ENCODE measurements around the gene TUBA4B. TPM values are rescaled to one million over a fixed set of nuclear protein-coding genes. Genes with fewer than 3 reads are reported as not detected.

The TUBA4B gene
- 0.20 TPM for polyA plus RNA-seq (ENCODE audit: insufficient read length)

DNA sequence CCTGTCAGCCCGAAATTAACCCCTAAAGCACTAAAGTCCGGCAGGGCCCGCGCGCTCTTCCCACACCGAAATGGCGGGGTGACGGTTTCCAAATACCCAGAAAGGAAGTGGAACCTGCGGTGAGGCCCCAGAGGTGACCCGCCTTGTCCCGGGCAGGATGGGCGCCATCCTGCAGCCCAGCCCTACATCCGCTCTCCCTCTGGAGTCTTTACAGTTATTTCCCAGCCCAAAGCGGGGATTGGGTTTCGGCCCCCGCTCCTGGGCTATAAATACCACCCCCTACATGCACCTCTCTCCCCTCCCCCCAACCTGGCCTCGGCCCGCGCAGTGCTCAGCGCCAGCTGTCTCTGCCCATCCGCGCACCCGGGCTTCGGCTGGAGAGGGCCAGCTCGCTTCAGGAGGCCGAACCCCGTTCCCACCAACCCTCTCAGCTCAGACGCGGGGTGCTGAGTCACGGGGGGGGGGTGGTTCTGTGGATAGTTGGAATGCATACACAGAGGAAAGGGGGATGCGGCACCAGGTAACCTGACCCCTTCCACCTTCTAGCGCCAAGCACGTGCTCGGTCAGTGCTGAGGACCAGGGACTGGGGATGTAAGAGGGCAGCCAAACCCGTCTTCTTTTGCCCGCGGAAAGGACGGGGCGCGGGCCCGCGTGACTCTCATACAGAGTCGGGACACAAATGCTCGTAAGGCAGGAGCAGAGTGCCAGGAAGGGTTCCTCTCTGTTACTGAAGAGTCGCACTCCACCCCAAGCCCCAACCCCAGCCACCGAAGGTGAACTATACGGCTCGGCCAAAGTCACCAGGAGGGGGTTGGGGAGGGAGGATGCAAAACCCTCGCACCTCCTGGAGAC is at the start of gene TUBA4B:
TUBA4B (plus strand) TSS at position 344 of the 853 bp plus-strand sequence; CDS start at position 509, 165 bp downstream.
- DNase-seq (ENCODE audit: low read depth), result no peak

GRCh38 chr2:219204425-219205164 is 48.4 kb upstream of the TUBA4B start:
- DNase-seq (ENCODE audit: low read depth), result no peak

- no peak for DNase-seq (ENCODE audit: low read depth)
These were observed 47.9 kb upstream of the TUBA4B start for GRCh38 chr2:219205165-219205538.

DNA sequence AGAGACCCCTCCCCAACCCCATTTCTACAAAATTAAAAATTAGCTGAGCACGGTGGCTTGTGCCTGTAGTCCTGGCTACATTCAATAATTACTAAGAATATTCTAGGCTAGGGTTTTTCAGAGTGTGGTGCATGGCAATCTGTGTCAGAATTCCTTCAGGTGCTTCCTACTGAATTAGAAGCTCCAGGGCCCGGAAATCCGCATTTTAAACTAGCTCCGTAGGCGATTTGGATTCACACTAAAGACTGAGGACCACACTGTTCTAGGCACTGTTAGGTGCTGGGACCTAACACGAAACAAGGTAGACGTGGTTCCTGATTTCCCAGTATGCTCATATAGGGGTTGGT is 47.1 kb upstream of the TUBA4B start:
- DNase-seq (ENCODE audit: low read depth), result no peak

DNA sequence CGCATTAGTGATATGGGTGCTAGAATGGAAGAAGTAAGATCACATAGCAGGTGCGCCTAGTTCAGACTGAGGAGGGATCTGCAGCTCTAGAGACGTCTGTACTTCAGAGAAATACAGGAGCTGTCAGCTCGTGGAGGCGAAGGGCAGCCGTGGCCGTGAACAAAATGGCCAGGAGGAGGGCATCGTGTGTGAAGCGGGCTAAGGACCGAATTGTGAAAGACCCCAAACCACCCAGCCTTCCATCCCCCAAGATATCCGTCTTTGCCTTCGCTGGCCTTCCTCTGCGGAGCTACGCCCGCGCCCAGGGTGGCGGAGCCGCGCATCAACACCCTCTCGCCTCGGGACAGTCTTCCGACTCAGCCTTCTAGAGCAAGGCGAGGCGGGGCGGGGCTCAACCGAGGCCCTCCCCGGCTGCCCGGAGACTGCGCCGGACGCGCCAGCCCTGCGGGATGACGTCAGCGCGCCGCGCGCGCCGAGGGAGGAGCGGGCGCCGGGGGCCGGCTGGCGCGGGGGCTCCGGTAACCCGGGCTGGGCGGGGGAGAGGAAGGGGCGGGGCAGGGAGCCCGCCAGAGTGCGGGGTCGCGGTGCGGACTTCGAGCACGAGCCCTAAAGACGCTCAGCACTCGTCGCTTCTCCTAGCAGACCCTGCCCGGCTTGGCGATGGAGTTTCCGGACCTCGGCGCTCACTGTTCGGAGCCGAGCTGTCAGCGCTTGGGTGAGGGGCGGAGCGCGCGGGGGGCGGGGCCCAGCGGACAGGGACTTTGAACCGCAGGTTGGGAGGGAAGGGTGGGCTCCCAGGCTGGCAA is 46.5 kb upstream of the TUBA4B start, which contains the start of gene ZFAND2B:
ZFAND2B (plus strand) TSS at position 455 of the 806 bp plus-strand sequence; CDS start at position 661, 206 bp downstream.
- DNase-seq (ENCODE audit: low read depth), result peak; percentile 88

- no peak for DNase-seq (ENCODE audit: low read depth)
These were observed 45.7 kb upstream of the TUBA4B start for GRCh38 chr2:219207134-219207883.

DNA sequence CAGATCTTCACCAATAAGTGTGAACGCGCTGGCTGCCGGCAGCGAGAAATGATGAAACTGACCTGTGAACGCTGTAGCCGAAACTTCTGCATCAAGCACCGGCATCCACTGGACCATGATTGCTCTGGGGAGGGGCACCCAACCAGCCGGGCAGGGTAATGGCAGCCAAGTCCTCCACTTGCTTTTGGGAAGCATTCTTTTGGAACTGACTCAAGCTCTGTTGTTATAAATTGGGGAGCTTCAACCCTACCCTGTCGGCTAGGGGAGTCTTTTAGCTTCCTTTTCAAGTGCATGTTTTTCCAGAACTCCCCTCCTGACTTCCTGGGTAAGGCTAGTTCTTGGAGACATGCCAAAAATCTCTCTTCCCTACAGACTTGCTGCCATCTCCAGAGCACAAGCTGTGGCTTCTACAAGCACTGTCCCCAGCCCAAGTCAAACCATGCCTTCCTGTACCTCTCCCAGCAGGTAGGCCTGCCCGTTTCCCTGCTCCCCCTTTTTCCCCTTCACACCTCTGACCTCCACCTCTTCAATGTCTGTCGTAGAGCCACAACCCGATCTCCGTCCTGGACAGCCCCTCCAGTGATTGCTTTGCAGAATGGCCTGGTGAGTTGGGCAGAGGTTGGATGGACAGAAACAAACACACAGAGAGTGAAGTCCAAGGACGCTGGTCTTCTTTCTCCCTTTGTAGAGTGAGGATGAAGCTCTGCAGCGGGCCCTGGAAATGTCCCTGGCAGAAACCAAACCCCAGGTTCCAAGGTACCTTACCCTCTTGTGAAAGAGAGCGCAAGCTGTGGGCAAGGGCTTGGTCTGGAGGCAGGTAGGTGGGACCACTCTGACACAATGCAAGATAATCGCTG is 44.9 kb upstream of the TUBA4B start:
- DNase-seq (ENCODE audit: low read depth), result no peak

DNA sequence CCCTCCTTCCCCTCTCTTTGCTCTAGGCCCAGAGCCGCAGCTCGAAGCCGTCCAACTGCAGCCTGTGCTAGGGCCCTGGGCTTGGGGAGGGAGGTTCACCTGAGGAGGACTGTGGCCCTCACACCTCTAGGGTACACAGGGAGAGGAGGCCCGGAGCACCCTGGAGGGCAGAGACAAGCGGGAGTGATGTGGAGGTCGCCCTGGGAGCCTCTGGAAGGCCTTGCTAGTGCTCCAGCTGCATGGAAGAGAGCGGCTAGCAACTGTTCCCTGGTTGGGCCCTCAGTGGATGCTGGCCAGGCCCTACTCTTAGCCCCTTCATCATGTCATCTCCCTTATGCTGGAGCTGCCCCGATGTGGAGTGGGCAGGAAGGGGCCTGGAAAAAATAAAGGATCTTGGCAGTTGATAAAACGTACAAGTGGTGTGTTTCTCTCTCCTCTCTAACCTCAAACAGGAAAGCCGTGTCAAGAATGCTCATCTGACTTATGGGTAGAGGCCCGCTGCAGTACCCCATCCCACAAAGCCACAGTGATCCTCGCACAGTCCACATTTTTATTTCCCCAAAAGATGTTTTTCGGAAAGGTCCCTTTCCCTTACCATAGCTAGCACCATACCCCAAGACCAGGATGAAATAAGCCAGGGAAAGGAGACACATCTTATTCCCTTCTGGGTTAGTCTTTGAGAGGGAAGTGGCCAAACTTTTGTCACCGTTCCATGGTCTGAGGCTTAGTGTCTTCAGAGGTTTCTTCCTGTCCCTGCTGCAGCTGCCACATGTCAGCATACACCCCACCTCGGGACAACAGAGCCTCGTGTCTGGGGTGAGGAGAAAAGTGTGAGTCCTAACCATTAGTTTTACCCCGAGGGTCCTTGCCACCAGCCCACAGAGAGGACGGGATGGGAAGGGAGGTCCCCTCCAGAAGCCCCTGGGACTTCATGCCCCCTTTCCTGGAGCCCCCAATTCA is 43.5 kb upstream of the TUBA4B start:
- DNase-seq (ENCODE audit: low read depth), result no peak

DNA sequence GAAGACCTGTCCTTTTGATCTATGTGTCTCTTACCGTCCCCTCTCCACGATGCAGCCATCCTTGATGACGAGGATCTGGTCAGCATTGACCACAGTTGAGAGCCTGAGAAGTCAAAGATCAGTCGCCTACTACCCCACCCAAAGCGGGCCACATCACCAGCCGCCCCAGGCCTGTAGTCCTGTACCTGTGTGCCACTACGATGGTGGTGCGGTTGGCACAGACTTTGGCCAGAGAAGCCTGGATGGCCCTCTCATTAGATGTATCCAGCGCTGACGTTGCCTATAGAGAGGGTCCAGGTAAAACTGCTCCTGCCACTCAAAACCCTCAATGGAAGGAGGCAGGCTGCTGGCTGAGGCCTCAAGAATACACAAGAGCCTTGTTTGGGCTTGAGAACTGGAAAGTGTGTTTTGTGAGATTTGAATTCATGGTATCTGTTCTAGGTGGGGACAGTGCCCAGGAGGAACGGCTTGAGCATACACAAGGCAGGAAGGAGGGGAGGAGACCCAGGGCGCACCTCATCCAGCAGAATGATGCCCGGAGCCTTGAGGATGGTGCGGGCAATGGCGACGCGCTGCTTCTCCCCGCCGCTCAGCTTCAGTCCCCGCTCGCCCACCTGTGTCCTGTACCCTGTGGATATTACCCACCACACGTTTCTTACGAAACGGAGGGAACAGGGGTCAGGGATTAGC is 42.7 kb upstream of the TUBA4B start:
- DNase-seq (ENCODE audit: low read depth), result no peak

GRCh38 chr2:219210886-219211362 is 42.1 kb upstream of the TUBA4B start:
- no peak for DNase-seq (ENCODE audit: low read depth)

- DNase-seq (ENCODE audit: low read depth), result no peak
These were observed 40.0 kb upstream of the TUBA4B start for GRCh38 chr2:219213026-219213415.

- no peak for DNase-seq (ENCODE audit: low read depth)
These were observed 39.5 kb upstream of the TUBA4B start for GRCh38 chr2:219213486-219214071.

- DNase-seq (ENCODE audit: low read depth), result no peak
These were observed 38.9 kb upstream of the TUBA4B start for GRCh38 chr2:219214141-219214540.

- no peak for DNase-seq (ENCODE audit: low read depth)
These were observed 38.3 kb upstream of the TUBA4B start for GRCh38 chr2:219214786-219215185.

DNA sequence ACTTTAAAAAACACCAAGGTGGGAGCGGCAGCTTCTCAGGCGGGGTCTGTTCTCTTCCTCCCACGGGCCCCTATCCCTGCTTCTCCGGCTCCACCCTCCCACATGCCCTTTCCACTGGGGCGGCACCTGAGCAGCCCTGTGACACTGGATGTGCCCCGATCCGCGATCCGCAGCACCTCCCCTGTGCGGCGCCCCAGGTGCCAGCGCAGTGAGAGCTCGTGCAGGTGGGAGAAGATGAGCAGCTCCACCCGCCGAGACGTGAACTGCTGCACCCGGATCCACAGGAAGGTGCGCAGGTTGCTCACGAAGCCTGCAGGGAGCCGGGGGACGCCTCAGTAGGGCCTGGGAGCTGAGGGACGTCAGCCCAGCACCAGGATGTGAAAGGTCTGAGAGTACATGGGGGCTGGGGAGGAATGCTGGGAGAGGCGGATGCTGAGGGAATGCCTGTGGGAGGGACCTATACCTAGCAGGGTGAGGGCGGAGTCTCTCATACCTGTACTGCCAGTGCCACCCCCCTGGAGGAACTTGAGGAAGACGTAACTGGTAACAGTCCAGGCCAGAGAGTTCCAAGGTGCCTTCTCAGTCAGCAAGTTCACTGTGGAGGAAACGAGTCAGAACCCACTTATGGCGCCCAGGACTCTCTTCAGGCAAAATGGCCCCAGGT is 37.0 kb upstream of the TUBA4B start:
- no peak for DNase-seq (ENCODE audit: low read depth)

DNA sequence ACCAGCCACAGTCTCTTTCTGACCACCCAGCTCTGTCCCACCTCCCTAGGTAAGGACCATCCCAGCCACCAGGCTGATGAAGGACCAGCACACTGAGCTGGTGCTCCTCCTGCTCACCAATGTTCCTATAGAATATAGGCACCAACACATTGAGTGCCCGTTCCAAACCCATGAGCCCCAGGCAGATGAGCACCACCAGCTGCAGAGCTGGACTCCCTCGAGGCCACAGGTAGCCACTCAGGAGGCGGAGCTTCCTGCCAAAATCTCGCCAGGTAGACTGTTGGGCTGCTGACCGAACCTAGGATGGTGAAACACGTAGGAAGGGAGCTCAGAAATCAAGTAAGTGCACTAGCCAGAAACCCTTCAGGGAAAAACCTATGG is 36.5 kb upstream of the TUBA4B start:
- DNase-seq (ENCODE audit: low read depth), result no peak

DNA sequence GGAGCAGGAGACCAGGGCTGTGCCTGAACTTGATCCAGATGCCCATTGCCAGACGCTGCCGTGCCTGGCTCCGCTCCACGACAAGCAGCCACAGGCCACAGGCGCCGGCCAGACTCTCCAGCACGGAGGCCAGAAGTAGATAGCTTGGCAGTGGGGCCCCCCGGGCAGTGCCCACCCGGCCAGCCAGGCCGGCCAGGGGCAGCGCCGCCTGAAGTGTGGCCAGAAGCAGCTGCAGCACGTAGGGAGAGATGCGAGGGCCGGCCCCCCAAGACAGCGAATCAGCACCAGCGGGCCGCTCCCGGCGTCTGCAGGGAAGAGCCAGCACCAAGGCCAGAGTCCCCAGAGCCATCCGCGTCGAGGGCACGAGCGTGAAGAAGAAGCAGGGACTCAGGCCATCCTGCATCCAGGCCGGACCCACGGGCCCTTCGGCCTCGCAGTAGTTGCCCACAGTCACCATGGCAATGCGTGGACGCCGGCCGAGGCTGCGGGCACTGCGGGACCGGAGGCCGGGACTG is 34.8 kb upstream of the TUBA4B start:
- no peak for DNase-seq (ENCODE audit: low read depth)
